Activated naive CD8-positive, alpha-beta T cell treated with anti-CD3 and anti-CD28 coated beads for 36 hours (primary cell): ENCODE results near the gene MADD. TPM values are rescaled to one million over a fixed set of nuclear protein-coding genes. Genes with fewer than 3 reads are reported as not detected.
"Not testable (repeated sequence)": the region's sequence is repeated elsewhere in the genome, so short reads cannot be mapped to it uniquely, and the experiment has no call there.

Experiments used
- DNase-seq: peaks from one replicate; pipeline ENCODE4 v3.0.0; 2021
- H3K27ac Mint-ChIP-seq: one replicate; pipeline ENCODE4 v1.8.0; 2022; ENCODE audit warnings: mild to moderate bottlenecking, moderate library complexity, mixed read lengths
- H3K27me3 Mint-ChIP-seq: one replicate; pipeline ENCODE4 v1.8.0; 2022; ENCODE audit warnings: mild to moderate bottlenecking, mixed read lengths
- H3K36me3 Mint-ChIP-seq: one replicate; pipeline ENCODE4 v1.8.0; 2021; ENCODE audit warnings: mild to moderate bottlenecking, mixed read lengths
- H3K4me1 Mint-ChIP-seq: one replicate; pipeline ENCODE4 v1.8.0; 2021; ENCODE audit warnings: mixed read lengths
- H3K4me3 Mint-ChIP-seq: one replicate; pipeline ENCODE4 v1.8.0; 2022; ENCODE audit warnings: mild to moderate bottlenecking, moderate library complexity, mixed read lengths
- H3K9me3 Mint-ChIP-seq: one replicate; pipeline ENCODE4 v1.8.0; 2022; ENCODE audit warnings: mixed read lengths
- total RNA-seq, 2 experiments: library from RNA; stranded (reverse); gene quantifications; one replicate each; pipeline ENCODE4 v1.2.3, GENCODE V29; 2021

The MADD gene
- total RNA-seq, 2 experiments from 2014 or later = 50.9 to 51.2 TPM

DNA sequence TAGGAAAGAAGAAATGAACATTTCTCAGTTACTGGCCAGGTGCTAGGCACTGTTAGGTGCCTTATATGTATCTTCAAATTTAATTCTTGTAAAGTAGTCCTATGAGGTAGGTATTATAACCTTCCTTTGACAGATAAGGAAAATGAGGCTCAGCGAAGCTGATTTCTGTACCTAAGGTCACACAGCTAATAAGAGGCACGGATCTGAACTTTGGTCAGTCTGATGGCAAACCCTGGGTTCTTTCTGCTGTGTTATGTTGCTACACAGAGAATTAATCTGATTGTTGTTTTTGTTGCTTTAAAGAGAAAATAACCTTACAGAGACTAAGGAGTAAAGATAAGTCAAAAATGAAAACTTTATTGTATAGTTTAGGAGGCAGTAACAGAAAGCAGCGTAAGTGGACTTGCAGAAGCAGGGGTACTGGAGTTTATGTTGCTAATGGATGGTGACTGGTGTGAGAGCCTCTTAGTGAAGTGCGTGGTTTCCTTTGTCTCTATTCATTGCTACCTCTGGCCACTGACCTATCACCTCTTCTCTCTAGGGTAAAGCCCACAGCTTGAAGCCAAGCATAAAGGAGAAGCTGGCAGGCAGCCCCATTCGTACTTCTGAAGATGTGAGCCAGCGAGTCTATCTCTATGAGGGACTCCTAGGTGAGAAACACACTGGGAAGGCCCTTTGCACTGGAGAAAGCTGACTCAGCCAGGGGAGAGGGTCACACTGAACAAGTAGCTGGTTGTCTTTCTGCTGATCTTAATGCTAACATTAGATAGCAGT lies 38.3 kb downstream of the MADD start:
- DNase-seq = no peak
- Mint-ChIP-seq H3K4me1 (no peaks in the 10 kb centered on the region), H3K9me3 (peaks cover 4% of the 10 kb centered on the region), H3K27me3 (no peaks in the 10 kb centered on the region), H3K27ac (no peak overlapping the region), H3K4me3 (no peak overlapping the region), H3K36me3 (peaks cover 24% of the 10 kb centered on the region)

DNA sequence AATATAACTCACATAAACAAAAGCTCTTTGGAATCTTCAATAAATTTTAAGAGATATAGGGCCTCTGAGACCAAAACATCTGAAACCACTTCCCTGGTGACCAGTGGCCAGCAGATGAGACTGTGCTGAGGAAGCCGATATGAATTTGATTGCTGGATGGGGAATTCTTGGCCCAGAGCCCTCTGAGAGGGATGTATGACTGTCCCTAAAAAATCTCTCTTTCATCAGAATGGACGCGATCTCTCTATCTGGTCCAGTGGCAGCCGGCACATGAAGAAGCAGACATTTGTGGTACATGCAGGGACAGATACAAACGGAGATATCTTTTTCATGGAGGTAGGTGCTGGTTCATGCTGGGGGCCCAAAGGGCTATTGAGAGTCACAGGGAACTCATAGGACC lies 45.1 kb downstream of the MADD start:
- H3K36me3 Mint-ChIP-seq = peaks cover 10% of the 10 kb centered on the region

DNA sequence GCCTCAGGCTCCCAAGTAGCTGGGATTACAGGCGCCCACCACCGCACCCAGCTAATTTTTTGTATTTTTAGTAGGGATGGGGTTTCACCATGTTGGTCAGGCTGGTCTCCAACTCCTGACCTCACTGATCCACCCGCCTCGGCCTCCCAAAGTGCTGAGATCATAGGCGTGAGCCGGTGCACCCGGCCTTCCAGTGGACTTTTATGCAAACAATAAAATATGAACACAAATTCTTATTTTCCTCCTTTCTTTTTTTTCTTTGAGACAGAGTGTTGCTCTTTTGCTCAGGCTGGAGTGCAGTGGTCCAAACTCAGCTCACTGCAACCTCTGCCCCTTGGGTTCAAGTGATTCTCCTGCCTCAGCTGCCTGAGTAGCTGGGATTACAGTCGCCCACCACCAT lies 46.6 kb downstream of the MADD start:
- H3K4me3 Mint-ChIP-seq, H3K36me3 Mint-ChIP-seq, H3K27me3 Mint-ChIP-seq, DNase-seq, H3K4me1 Mint-ChIP-seq, H3K9me3 Mint-ChIP-seq, H3K27ac Mint-ChIP-seq: not testable (repeated sequence)

More for the DNA sequence above, 45.1 kb downstream of the MADD start:
- DNase-seq = no peak
- H3K4me3 Mint-ChIP-seq = no peak overlapping the region
- no peak overlapping the region for H3K27ac Mint-ChIP-seq
- peaks cover 6% of the 10 kb centered on the region for H3K4me1 Mint-ChIP-seq
- H3K27me3 Mint-ChIP-seq = no peaks in the 10 kb centered on the region
- H3K9me3 Mint-ChIP-seq = no peaks in the 10 kb centered on the region

DNA sequence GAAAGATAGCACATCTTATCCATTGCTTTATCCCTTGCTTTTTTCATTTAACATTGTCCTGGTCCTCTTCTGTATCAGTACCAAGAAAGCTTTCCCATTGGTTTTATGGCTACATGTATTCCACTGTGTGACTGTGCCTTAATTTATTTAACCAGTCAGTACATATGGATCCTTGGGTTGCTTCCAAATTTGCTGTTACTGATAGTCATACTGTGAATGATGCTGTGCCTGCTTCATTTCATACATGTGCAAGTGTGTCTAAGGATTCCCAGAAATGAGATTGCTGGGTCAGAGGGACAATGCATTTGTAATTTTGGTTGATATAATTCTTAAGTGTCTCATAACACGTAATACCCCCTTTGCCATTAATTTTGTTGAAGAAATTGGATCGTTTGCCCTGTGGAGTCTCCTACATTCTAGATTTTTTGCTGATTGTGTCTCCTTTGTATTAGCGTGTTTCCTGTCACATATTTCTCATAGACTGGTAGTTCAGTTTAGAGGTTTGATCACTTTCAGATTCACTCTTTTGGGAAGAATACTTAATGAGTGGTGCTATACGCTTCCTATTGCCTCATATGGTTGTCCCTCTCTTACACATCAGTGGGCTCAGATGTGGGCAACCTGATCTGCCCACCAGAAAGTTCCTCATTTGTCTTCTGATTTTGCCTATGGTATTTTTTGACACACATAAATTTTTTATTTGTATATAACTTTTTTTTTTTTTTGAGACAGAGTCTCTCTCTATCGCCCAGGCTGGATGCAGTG lies 47.3 kb downstream of the MADD start:
- peaks cover 8% of the 10 kb centered on the region for H3K36me3 Mint-ChIP-seq
- H3K4me3 Mint-ChIP-seq = no peak overlapping the region
- H3K4me1 Mint-ChIP-seq = peaks cover 6% of the 10 kb centered on the region
- no peak overlapping the region for H3K27ac Mint-ChIP-seq
- DNase-seq = no peak
- H3K9me3 Mint-ChIP-seq = no peaks in the 10 kb centered on the region
- no peaks in the 10 kb centered on the region for H3K27me3 Mint-ChIP-seq

DNA sequence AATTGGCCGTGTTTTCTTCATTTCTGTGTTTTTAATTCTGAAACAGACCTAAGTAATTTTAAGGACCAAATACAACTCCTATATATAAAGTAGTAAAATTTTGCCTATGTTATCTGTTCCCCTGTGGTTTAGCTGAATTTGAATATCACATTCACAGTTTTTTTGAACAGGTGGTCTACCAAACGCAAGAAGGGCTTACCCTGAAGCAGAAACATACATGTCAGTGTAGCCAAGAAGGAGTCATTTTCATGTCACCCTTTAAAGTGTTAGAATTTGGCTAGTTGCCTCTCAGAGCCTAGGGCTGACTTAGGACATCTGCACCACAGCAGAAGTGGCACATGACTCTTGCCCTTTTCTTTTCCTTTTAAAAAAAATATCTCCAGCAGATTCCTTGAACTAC lies 48.2 kb downstream of the MADD start:
- DNase-seq = no peak
- Mint-ChIP-seq H3K4me3 (no peak overlapping the region), H3K4me1 (peaks cover 6% of the 10 kb centered on the region), H3K36me3 (peaks cover 8% of the 10 kb centered on the region), H3K27ac (no peak overlapping the region), H3K9me3 (no peaks in the 10 kb centered on the region), H3K27me3 (no peaks in the 10 kb centered on the region)

DNA sequence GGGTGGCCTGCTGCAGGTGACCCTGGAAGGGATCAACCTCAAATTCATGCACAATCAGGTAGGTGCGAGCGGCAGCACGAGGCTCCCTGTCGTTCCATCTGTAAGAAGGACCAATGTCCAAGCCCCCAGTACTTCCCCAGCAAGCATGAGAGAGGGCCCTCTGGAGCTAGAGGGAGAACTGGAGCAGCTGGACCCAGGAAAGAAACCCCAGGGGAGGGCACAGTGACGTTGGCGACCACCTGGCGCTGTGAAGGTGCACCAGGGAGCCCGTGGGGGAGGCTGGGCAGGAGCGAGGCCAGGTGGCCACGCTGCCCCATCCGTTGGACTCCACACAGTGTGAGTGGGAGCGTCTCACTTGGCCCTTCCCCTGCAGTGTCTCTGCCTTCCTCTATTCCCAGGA lies 54.6 kb downstream of the MADD start:
- no peak overlapping the region for H3K27ac Mint-ChIP-seq
- H3K9me3 Mint-ChIP-seq = no peaks in the 10 kb centered on the region
- H3K4me1 Mint-ChIP-seq = no peaks in the 10 kb centered on the region
- no peak for DNase-seq
- H3K4me3 Mint-ChIP-seq = no peak overlapping the region
- H3K36me3 Mint-ChIP-seq = peaks cover 4% of the 10 kb centered on the region
- no peaks in the 10 kb centered on the region for H3K27me3 Mint-ChIP-seq

DNA sequence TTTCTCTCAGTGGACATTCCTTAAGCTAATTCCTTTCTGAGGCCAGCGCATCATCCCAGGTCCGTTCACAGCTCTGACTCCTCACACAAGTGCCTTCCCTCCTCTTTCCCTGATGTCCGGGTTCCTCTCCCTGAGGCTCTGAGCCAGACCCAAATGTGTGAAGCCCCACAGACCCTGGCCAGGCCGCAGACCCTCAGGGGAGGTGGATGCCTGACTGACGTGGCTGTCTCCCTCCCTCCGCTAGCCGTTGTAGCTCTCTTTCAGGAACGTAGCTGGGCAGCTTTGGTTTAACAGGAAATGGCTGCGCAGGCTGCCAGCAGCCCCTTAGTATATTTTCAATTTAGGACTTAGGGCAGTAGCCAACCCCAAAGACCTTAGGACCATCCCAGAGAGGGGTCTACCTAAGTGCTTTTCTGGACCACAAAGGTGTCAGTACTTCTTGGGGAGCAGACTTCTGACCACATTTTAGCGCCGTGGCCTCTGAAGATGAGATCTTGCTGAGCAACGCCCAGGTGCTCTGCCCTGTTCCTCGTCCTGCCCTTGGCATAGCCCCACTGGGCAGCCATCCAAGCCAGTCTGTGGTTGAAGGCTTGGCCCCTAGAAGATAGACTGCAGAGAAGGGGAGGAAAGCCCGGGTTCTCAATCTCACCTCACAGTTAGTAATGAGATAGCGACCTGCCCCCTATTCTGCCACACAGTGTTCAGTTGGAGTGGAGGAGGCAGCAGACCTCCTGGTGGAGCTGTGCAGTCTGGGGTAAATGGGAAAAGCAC lies 55.5 kb downstream of the MADD start:
- H3K27me3 Mint-ChIP-seq = no peaks in the 10 kb centered on the region
- H3K4me1 Mint-ChIP-seq = no peaks in the 10 kb centered on the region
- H3K4me3 Mint-ChIP-seq = no peak overlapping the region
- no peaks in the 10 kb centered on the region for H3K9me3 Mint-ChIP-seq
- no peak for DNase-seq
- peaks cover 4% of the 10 kb centered on the region for H3K36me3 Mint-ChIP-seq
- H3K27ac Mint-ChIP-seq = no peak overlapping the region

DNA sequence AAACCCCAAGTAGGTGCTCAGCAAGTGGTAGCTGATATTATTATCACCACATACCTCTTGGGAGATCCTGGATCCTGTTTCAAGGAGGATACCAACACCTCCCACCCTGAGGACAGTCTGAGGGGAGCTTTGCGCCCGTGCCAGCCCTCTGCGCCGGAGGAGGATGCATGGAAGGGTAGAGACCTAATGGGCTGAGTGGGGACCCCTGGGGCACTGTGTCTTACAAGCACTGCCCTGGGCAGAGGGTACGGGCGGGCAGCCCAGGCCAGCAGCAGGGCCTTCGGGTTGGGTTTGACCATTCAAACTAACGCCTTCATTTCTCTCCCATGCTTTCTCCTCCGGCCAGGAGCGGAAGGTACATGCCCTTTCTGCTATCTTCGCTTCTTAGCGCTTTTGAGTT lies 56.3 kb downstream of the MADD start:
- Mint-ChIP-seq H3K4me3 (no peak overlapping the region), H3K4me1 (no peaks in the 10 kb centered on the region)

DNA sequence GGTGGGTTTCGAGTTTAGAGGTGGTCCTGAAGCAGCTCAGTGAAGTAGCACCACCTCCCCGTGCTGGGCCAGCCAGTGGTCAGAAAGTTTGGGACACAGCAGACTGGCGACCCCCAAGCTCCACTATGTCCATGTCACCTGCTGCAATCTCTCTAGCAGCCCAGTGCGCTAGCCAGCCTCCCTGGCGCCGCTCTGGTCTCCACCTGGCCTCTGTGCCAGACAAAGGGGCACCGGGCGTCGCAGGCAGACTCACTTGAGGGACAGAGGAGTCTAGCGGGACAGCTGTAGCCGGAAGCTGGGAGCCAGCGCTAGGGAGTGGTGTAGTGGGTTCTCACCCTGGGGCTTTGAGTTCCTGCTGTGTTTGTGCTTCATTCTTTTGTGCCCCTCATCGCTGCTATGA lies 57.1 kb downstream of the MADD start:
- H3K27me3 Mint-ChIP-seq = no peaks in the 10 kb centered on the region
- H3K9me3 Mint-ChIP-seq = no peaks in the 10 kb centered on the region
- no peak overlapping the region for H3K4me3 Mint-ChIP-seq
- no peak for DNase-seq
- H3K4me1 Mint-ChIP-seq = no peaks in the 10 kb centered on the region
- H3K27ac Mint-ChIP-seq = no peak overlapping the region
- peaks cover 4% of the 10 kb centered on the region for H3K36me3 Mint-ChIP-seq

More for the DNA sequence above, 56.3 kb downstream of the MADD start:
- Mint-ChIP-seq H3K27ac (no peak overlapping the region), H3K9me3 (no peaks in the 10 kb centered on the region), H3K36me3 (peaks cover 4% of the 10 kb centered on the region), H3K27me3 (no peaks in the 10 kb centered on the region)
- DNase-seq = no peak

DNA sequence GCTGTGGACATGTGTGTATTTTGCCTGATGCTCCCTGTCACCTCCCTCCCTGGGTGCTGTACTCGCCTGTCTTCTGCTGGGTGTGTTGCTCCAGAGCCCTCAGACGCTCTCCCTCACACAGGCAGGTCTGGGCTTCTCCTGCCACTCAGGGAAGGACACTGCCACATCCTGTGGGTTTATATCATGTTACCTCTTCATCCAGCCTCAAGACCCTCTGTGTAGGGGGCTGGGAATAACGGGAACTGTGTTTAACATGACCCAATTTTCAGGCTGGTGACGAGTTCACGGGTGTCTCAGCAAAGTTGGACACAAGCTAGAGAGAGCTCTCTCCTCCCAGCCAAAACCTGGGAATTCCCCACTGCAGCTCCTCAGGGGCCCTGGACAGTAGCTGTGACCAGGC lies 58.0 kb downstream of the MADD start:
- Mint-ChIP-seq H3K27ac (no peak overlapping the region), H3K4me3 (no peak overlapping the region), H3K9me3 (no peaks in the 10 kb centered on the region), H3K27me3 (no peaks in the 10 kb centered on the region), H3K4me1 (no peaks in the 10 kb centered on the region), H3K36me3 (peaks cover 4% of the 10 kb centered on the region)
- DNase-seq = no peak

DNA sequence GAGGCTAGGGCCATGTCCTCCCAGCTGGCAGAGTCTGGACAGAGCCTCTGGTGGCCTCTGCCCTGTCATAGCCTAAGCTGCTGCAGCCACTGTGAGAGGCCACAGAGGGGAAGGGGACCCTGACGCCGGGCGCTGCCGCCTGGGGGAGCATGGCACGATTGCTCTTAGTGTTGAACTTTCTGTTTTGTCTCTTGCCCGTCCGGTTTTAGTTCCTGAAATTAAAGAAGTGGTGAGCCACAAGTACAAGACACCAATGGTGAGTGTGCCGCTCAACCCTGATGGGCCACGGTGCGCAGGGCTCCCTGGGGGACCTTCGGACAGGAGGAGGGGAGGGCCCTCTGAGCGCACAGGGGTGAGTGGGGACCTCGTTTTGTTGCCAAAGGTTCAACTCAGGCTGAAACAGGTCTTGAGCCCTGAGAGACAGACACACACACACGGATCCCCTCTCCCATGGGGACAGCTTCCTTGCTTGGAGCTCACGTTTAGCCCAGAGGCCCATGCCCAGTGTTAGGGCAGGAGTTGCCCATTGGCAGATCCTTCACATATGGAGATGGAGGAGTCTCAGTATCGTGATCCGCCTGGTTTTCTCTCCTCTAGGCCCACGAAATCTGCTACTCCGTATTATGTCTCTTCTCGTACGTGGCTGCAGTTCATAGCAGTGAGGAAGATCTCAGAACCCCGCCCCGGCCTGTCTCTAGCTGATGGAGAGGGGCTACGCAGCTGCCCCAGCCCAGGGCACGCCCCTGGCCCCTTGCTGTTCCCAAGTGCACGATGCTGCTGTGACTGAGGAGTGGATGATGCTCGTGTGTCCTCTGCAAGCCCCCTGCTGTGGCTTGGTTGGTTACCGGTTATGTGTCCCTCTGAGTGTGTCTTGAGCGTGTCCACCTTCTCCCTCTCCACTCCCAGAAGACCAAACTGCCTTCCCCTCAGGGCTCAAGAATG lies 58.8 kb downstream of the MADD start:
- no peaks in the 10 kb centered on the region for H3K4me1 Mint-ChIP-seq
- no peak overlapping the region for H3K27ac Mint-ChIP-seq

DNA sequence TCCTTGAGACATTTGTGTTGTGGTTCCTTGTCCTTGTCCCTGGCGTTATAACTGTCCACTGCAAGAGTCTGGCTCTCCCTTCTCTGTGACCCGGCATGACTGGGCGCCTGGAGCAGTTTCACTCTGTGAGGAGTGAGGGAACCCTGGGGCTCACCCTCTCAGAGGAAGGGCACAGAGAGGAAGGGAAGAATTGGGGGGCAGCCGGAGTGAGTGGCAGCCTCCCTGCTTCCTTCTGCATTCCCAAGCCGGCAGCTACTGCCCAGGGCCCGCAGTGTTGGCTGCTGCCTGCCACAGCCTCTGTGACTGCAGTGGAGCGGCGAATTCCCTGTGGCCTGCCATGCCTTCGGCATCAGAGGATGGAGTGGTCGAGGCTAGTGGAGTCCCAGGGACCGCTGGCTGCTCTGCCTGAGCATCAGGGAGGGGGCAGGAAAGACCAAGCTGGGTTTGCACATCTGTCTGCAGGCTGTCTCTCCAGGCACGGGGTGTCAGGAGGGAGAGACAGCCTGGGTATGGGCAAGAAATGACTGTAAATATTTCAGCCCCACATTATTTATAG lies 59.6 kb downstream of the MADD start:
- Mint-ChIP-seq H3K4me3 (no peak overlapping the region), H3K27me3 (no peaks in the 10 kb centered on the region), H3K9me3 (no peaks in the 10 kb centered on the region), H3K36me3 (peaks cover 4% of the 10 kb centered on the region), H3K27ac (no peak overlapping the region), H3K4me1 (no peaks in the 10 kb centered on the region)
- no peak for DNase-seq

More for the DNA sequence above, 58.8 kb downstream of the MADD start:
- DNase-seq = no peak
- Mint-ChIP-seq H3K9me3 (no peaks in the 10 kb centered on the region), H3K27me3 (no peaks in the 10 kb centered on the region), H3K36me3 (peaks cover 4% of the 10 kb centered on the region), H3K4me3 (no peak overlapping the region)

DNA sequence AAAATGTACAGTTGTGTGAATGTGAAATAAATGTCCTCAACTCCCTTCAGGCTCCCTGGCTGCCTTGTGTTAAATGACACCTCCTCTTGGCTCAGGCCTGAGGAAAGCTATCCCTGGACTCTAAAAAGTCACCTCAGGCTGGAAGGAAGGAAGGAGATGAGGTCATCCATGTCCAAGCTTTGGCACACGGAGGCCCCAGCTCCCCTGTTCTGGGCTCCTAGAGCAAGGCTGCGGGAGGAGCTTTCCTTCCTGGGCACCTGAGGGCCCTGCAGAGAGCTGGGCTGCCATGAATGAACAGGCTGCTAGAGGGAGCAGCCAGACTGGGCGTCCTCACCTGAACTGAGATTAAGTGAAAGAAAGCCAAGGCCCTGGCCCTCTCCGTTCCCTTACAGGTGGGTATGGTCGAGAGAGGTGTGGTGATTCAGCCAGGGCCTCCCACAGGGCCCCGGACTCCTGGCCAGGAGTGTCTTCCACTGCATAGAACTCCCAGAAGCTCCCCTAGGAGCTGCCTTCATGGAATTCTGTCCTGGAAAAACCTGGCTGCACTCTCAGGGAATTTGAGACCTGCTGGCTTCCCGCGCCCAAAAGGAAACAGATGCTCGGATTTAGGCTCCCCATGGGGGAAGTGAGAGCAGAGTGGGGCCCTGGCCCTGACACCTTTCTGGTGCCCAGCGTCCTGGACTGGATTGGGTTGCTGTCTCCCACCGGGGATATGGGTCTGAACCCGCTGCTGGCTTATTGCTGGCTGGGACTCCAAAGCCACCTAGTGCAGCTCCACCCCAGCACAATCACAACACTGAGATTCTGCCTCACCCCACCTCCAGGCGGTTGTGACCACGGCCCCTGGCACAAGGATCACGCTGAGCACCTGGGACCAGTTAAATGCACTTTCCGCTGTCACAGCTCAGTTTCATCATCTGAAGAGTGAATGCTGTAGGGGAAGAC lies 60.3 kb downstream of the MADD start:
- peaks cover 4% of the 10 kb centered on the region for H3K36me3 Mint-ChIP-seq
- no peaks in the 10 kb centered on the region for H3K4me1 Mint-ChIP-seq
- H3K9me3 Mint-ChIP-seq = no peaks in the 10 kb centered on the region
- H3K27me3 Mint-ChIP-seq = no peaks in the 10 kb centered on the region
- no peak overlapping the region for H3K27ac Mint-ChIP-seq
- H3K4me3 Mint-ChIP-seq = no peak overlapping the region
- no peak for DNase-seq
